ENCODE results near the gene DNAI7.

DNAI7 gene

GRCh38 chr12:25213338-25213737 is 18.4 kb upstream of the DNAI7 start:
- no peak for DNase-seq (ENCODE audit: low read depth in 2 of 2)
- no peak for TF ChIP-seq CTCF (IDR thresholded peaks at IDR 0.05; ENCODE audit: low read depth, low read length)
- no peak overlapping the region for H3K4me3 ChIP-seq (replicated peaks in 1 of 2; ENCODE audit: low read depth in 2 of 2, low read length in 2 of 2)

GRCh38 chr12:25208554-25208953 is 13.6 kb upstream of the DNAI7 start:
- DNase-seq (ENCODE audit: low read depth in 2 of 2), result no peak
- no peak overlapping the region for H3K4me3 ChIP-seq (replicated peaks in 1 of 2; ENCODE audit: low read depth in 2 of 2, low read length in 2 of 2)
- no peak for TF ChIP-seq CTCF (IDR thresholded peaks at IDR 0.05; ENCODE audit: low read depth, low read length)

- TF ChIP-seq CTCF (IDR thresholded peaks at IDR 0.05; ENCODE audit: low read depth, low read length), result no peak
- DNase-seq (ENCODE audit: low read depth in 2 of 2), result no peak
- no peak overlapping the region for H3K4me3 ChIP-seq (replicated peaks in 1 of 2; ENCODE audit: low read depth in 2 of 2, low read length in 2 of 2)
These were observed 12.9 kb upstream of the DNAI7 start for GRCh38 chr12:25207846-25208245.

- DNase-seq (ENCODE audit: low read depth in 2 of 2), result no peak
- no peak overlapping the region for H3K4me3 ChIP-seq (replicated peaks in 1 of 2; ENCODE audit: low read depth in 2 of 2, low read length in 2 of 2)
- no peak for TF ChIP-seq CTCF (IDR thresholded peaks at IDR 0.05; ENCODE audit: low read depth, low read length)
These were observed 12.5 kb upstream of the DNAI7 start for GRCh38 chr12:25207411-25207810.

GRCh38 chr12:25202137-25202536 is 7.2 kb upstream of the DNAI7 start:
- no peak overlapping the region for H3K4me3 ChIP-seq (replicated peaks in 1 of 2; ENCODE audit: low read depth in 2 of 2, low read length in 2 of 2)
- no peak for DNase-seq (ENCODE audit: low read depth in 2 of 2)
- no peak for TF ChIP-seq CTCF (IDR thresholded peaks at IDR 0.05; ENCODE audit: low read depth, low read length)

- no peak for TF ChIP-seq CTCF (IDR thresholded peaks at IDR 0.05; ENCODE audit: low read depth, low read length)
- no peak overlapping the region for H3K4me3 ChIP-seq (replicated peaks in 1 of 2; ENCODE audit: low read depth in 2 of 2, low read length in 2 of 2)
- DNase-seq (ENCODE audit: low read depth in 2 of 2), result peak in 1 of 2 donors; percentile 34
These were observed 5.7 kb upstream of the DNAI7 start for GRCh38 chr12:25200703-25201102.

- no peak for DNase-seq (ENCODE audit: low read depth in 2 of 2)
- no peak for TF ChIP-seq CTCF (IDR thresholded peaks at IDR 0.05; ENCODE audit: low read depth, low read length)
- H3K4me3 ChIP-seq (replicated peaks in 1 of 2; ENCODE audit: low read depth in 2 of 2, low read length in 2 of 2), result no peak overlapping the region
These were observed 2.6 kb upstream of the DNAI7 start for GRCh38 chr12:25197608-25198007.
